HepG2 (cell line): Measurements from ENCODE around the gene CA7. TPM values are rescaled to one million over a fixed set of nuclear protein-coding genes. Genes with fewer than 3 reads are reported as not detected.
A peak's percentile ranks its signal among the peaks of the same experiment; 100 is the strongest.

Experiments used
- ETV5 ChIP-seq: IDR thresholded peaks from 2 replicates; pipeline ENCODE4 v1.6.1; 2018; ENCODE audit warnings: missing biosample characterization, missing genetic modification reagents, inconsistent platforms, borderline replicate concordance
- JDP2 ChIP-seq: sonication (generic); formaldehyde crosslinking; IDR thresholded peaks from 2 replicates; pipeline ENCODE4 v1.8.1; 2022; ENCODE audit warnings: missing genetic modification reagents, borderline replicate concordance
- NFKB2 ChIP-seq: sonication (generic); formaldehyde crosslinking; IDR thresholded peaks from 2 replicates; pipeline ENCODE4 v1.4.0; 2020; ENCODE audit warnings: missing genetic modification reagents, borderline replicate concordance
- PCBP2 ChIP-seq: fragments of 200-400 bp; formaldehyde crosslinking; optimal IDR thresholded peaks from 2 replicates; pipeline ENCODE3; 2018; ENCODE audit warnings: low read length, low read depth; ENCODE audit not compliant: poor library complexity, severe bottlenecking
- PTBP1 ChIP-seq: fragments of 200-400 bp; formaldehyde crosslinking; IDR thresholded peaks from 2 replicates; pipeline ENCODE4 v1.6.1; 2018; ENCODE audit warnings: low read length, low read depth; ENCODE audit not compliant: poor library complexity, severe bottlenecking
- REPIN1 ChIP-seq: sonication (generic); formaldehyde crosslinking; IDR thresholded peaks from 2 replicates; pipeline ENCODE4 v1.8.0; 2022; ENCODE audit warnings: missing genetic modification reagents, low read depth, mild to moderate bottlenecking, borderline replicate concordance
- TEAD3 ChIP-seq: optimal IDR thresholded peaks from 2 replicates; pipeline ENCODE3; 2016; ENCODE audit warnings: borderline replicate concordance
- XBP1 ChIP-seq: sonication (generic); formaldehyde crosslinking; IDR thresholded peaks from 2 replicates; pipeline ENCODE4 v1.5.0; 2020; ENCODE audit warnings: missing genetic modification reagents
- ZFP1 ChIP-seq: IDR thresholded peaks from 2 replicates; pipeline ENCODE4 v1.6.1; 2016
- ZNF232 ChIP-seq: sonication (generic); formaldehyde crosslinking; IDR thresholded peaks from 2 replicates; pipeline ENCODE4 v1.4.0; 2020; ENCODE audit warnings: missing genetic modification reagents, borderline replicate concordance
- ZNF292 ChIP-seq: sonication (generic); formaldehyde crosslinking; IDR thresholded peaks from 2 replicates; pipeline ENCODE4 v1.8.1; 2022; ENCODE audit warnings: mild to moderate bottlenecking, low read depth, missing genetic modification reagents, borderline replicate concordance
- ZNF441 ChIP-seq: sonication (generic); formaldehyde crosslinking; IDR thresholded peaks from 2 replicates; pipeline ENCODE4 v1.7.0; 2021; ENCODE audit warnings: missing genetic modification reagents, borderline replicate concordance
- ZNF556 ChIP-seq: sonication (generic); formaldehyde crosslinking; IDR thresholded peaks from 2 replicates; pipeline ENCODE4 v1.4.0; 2020; ENCODE audit warnings: mild to moderate bottlenecking, missing genetic modification reagents, borderline replicate concordance
- ZNF562 ChIP-seq: sonication (generic); formaldehyde crosslinking; IDR thresholded peaks from 2 replicates; pipeline ENCODE4 v1.8.0; 2022; ENCODE audit warnings: missing genetic modification reagents, borderline replicate concordance
- polyA plus RNA-seq, 8 experiments: library from polyadenylated mRNA; depleted of rRNA in 3 of 8; stranded (reverse) in 7 of 8; unstranded in 1 of 8; fragments of >200 nt; fragmentation: Illumina TruSeq in 4 of 8; extraction: Trizol in 4 of 8; gene quantifications; 2 replicates each; pipeline versions ENCODE4 v1.2.1 to v1.2.3, GENCODE V29; 2011 to 2016; ENCODE audit warnings: low read depth in 4 of 8, missing spikeins in 1 of 8, mixed read lengths in 1 of 8; ENCODE audit not compliant: insufficient read depth in 1 of 8
- total RNA-seq, 5 experiments: library from RNA; depleted of rRNA; stranded (reverse); fragments of >200 nt; fragmentation: Illumina TruSeq; extraction: Trizol; gene quantifications; 2 replicates each; pipeline ENCODE4 v1.2.3, GENCODE V29; 2016; ENCODE audit warnings: low read depth in 1 of 5
- TF ChIP-seq, protein P1 (sequence below): sonication (generic); formaldehyde crosslinking; IDR thresholded peaks from 2 replicates; pipeline ENCODE4 v1.4.0; 2020; ENCODE audit warnings: mild to moderate bottlenecking, missing genetic modification reagents
- TF ChIP-seq, protein P2 (sequence below): IDR thresholded peaks from 2 replicates; pipeline ENCODE4 v1.6.1; 2016; ENCODE audit warnings: missing compliant biosample characterization, missing genetic modification reagents, borderline replicate concordance
- TF ChIP-seq, protein P3 (sequence below): fragments of 450-650 bp; IDR thresholded peaks from 2 replicates; pipeline ENCODE4 v1.6.1; 2017; ENCODE audit warnings: mild to moderate bottlenecking
- TF ChIP-seq, protein P4 (sequence below): sonication (generic); formaldehyde crosslinking; IDR thresholded peaks from 2 replicates; pipeline ENCODE4 v1.4.0; 2020; ENCODE audit warnings: missing genetic modification reagents, borderline replicate concordance

The CA7 gene
- total and polyA plus RNA-seq, 2 of the 13 experiments (the other 11 are each of a cell fraction or from before 2014, with no cell fraction given), result not detected

DNA sequence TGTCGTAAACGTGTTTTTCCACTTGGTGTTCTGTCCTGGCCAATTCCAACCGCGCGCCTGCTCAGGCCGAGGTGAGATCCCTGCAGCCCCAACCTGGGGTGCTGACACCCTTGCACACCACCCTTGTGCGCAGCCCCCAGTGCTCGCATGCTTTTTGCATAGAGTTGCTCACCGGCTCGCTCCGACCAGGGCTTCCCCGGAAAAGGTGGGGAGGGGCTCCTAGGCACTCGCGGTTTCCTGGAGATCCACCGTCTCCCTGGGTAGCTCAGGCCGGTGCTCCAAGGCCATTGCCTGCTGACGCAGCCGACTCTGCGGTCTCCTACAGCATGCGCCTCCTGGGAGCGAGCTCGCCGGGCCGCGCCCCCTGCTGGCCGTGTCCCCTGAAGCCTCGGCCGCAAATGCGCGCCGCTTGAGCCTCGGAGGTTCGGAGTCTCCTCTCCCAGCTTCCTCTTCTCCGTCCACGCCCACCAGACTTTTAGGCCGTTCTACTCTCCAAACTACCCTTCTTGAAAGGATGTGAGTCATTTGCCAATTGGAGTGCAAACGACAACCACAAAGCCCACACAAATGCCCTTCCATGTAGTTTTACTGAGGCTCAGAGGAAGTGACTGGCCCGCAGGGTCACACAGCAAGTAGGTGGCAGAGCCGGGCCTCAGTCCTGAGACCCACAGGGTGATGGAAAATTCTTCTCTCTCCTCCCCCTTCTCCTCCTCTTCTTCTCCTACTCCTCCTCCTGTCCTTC is 28.9 kb downstream of the CA7 start (continued):
- TF ChIP-seq ZNF556 (CRISPR knock-in tag) (peak; percentile 74; the same call in 1 of the 2 replicates), JDP2 (CRISPR knock-in tag) (no peak), NFKB2 (CRISPR knock-in tag) (peak; percentile 90; the same call in 1 of the 2 replicates), PTBP1 (no peak), ETV5 (CRISPR knock-in tag) (peak; percentile 52), ZNF441 (CRISPR knock-in tag) (peak; percentile 35; the same call in 1 of the 2 replicates), ZFP1 (CRISPR knock-in tag) (no peak), XBP1 (CRISPR knock-in tag) (no peak), TEAD3 (CRISPR knock-in tag) (peak; percentile 76), ZNF562 (CRISPR knock-in tag) (no peak), PCBP2 (peak; percentile 96), REPIN1 (CRISPR knock-in tag) (peak; percentile 86), ZNF292 (CRISPR knock-in tag) (peak; percentile 91), ZNF232 (CRISPR knock-in tag) (peak; percentile 90; the same call in 1 of the 2 replicates)
- TF ChIP-seq, protein P1, sequence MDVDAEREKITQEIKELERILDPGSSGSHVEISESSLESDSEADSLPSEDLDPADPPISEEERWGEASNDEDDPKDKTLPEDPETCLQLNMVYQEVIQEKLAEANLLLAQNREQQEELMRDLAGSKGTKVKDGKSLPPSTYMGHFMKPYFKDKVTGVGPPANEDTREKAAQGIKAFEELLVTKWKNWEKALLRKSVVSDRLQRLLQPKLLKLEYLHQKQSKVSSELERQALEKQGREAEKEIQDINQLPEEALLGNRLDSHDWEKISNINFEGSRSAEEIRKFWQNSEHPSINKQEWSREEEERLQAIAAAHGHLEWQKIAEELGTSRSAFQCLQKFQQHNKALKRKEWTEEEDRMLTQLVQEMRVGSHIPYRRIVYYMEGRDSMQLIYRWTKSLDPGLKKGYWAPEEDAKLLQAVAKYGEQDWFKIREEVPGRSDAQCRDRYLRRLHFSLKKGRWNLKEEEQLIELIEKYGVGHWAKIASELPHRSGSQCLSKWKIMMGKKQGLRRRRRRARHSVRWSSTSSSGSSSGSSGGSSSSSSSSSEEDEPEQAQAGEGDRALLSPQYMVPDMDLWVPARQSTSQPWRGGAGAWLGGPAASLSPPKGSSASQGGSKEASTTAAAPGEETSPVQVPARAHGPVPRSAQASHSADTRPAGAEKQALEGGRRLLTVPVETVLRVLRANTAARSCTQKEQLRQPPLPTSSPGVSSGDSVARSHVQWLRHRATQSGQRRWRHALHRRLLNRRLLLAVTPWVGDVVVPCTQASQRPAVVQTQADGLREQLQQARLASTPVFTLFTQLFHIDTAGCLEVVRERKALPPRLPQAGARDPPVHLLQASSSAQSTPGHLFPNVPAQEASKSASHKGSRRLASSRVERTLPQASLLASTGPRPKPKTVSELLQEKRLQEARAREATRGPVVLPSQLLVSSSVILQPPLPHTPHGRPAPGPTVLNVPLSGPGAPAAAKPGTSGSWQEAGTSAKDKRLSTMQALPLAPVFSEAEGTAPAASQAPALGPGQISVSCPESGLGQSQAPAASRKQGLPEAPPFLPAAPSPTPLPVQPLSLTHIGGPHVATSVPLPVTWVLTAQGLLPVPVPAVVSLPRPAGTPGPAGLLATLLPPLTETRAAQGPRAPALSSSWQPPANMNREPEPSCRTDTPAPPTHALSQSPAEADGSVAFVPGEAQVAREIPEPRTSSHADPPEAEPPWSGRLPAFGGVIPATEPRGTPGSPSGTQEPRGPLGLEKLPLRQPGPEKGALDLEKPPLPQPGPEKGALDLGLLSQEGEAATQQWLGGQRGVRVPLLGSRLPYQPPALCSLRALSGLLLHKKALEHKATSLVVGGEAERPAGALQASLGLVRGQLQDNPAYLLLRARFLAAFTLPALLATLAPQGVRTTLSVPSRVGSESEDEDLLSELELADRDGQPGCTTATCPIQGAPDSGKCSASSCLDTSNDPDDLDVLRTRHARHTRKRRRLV (CRISPR knock-in tag), result no peak
- TF ChIP-seq, protein P2, sequence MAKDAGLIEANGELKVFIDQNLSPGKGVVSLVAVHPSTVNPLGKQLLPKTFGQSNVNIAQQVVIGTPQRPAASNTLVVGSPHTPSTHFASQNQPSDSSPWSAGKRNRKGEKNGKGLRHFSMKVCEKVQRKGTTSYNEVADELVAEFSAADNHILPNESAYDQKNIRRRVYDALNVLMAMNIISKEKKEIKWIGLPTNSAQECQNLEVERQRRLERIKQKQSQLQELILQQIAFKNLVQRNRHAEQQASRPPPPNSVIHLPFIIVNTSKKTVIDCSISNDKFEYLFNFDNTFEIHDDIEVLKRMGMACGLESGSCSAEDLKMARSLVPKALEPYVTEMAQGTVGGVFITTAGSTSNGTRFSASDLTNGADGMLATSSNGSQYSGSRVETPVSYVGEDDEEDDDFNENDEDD (CRISPR knock-in tag), result peak; percentile 89; the same call in 1 of the 2 replicates
- TF ChIP-seq, protein P3, sequence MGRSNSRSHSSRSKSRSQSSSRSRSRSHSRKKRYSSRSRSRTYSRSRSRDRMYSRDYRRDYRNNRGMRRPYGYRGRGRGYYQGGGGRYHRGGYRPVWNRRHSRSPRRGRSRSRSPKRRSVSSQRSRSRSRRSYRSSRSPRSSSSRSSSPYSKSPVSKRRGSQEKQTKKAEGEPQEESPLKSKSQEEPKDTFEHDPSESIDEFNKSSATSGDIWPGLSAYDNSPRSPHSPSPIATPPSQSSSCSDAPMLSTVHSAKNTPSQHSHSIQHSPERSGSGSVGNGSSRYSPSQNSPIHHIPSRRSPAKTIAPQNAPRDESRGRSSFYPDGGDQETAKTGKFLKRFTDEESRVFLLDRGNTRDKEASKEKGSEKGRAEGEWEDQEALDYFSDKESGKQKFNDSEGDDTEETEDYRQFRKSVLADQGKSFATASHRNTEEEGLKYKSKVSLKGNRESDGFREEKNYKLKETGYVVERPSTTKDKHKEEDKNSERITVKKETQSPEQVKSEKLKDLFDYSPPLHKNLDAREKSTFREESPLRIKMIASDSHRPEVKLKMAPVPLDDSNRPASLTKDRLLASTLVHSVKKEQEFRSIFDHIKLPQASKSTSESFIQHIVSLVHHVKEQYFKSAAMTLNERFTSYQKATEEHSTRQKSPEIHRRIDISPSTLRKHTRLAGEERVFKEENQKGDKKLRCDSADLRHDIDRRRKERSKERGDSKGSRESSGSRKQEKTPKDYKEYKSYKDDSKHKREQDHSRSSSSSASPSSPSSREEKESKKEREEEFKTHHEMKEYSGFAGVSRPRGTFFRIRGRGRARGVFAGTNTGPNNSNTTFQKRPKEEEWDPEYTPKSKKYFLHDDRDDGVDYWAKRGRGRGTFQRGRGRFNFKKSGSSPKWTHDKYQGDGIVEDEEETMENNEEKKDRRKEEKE, result no peak
- TF ChIP-seq, protein P4, sequence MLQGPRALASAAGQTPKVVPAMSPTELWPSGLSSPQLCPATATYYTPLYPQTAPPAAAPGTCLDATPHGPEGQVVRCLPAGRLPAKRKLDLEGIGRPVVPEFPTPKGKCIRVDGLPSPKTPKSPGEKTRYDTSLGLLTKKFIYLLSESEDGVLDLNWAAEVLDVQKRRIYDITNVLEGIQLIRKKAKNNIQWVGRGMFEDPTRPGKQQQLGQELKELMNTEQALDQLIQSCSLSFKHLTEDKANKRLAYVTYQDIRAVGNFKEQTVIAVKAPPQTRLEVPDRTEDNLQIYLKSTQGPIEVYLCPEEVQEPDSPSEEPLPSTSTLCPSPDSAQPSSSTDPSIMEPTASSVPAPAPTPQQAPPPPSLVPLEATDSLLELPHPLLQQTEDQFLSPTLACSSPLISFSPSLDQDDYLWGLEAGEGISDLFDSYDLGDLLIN (CRISPR knock-in tag), result no peak
